WI38 (cell line): ENCODE measurements around the gene WDR5B.

Experiments used
- H3K4me3 ChIP-seq: 2 replicates; pipeline ENCODE4 v1.5.1; 2011; ENCODE audit warnings: low read depth, mild to moderate bottlenecking, control low read depth, low read length
- CTCF ChIP-seq: IDR thresholded peaks from 2 replicates; pipeline ENCODE4 v1.5.1; 2012; ENCODE audit warnings: low read depth, mild to moderate bottlenecking, control low read depth, low read length

The WDR5B gene

DNA sequence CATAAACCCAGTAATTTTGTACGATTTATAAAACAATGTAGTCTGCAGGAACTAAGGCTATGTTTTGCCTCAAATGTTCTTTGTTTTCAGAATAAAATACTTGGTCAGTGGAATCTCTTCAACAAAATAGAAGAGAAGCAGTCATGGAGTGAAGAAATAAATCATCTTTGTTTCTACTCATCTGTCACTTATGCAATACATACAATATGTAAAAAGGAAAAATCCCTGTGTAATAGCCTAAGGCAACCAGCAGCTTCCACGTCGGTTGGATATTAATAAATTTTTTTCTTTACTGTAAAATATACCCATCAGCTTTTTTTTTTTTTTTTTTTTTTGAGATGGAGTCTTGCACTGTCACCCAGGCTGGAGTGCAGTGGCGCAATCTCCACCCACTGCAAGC is 5.2 kb upstream of the WDR5B start:
- H3K4me3 ChIP-seq: no peak overlapping the region
- TF ChIP-seq CTCF: no peak

- peak overlapping the region; percentile 98 for H3K4me3 ChIP-seq
- no peak for TF ChIP-seq CTCF
These were observed 1.1 kb upstream of the WDR5B start for GRCh38 chr3:122416966-122417365.

- TF ChIP-seq CTCF: no peak
- peak overlapping the region; percentile 98 for H3K4me3 ChIP-seq
These were observed 638 bp downstream of the WDR5B start for GRCh38 chr3:122415104-122415744.

GRCh38 chr3:122414391-122414790 is 1.5 kb downstream of the WDR5B start:
- no peak overlapping the region for H3K4me3 ChIP-seq

DNA sequence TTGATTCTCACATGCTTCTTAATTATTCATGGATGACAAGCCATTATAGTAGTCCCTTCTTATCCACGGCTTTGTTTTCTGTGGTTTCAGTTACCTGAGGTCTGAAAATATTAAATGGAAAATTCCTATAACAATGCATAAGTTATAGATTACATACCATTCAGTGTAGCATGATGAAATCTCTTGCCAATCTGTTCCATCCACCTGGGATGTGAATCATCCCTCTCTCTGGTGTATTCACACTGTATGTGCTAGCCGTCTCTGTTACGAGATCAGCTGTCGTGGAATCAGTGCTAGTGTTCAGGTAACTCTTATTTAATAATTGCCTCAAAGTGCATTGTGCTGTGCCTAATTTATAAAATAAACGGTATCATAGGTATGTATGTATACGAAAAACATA is 5.2 kb downstream of the WDR5B start:
- TF ChIP-seq CTCF: no peak

More at GRCh38 chr3:122414391-122414790, 1.5 kb downstream of the WDR5B start:
- TF ChIP-seq CTCF: no peak

DNA sequence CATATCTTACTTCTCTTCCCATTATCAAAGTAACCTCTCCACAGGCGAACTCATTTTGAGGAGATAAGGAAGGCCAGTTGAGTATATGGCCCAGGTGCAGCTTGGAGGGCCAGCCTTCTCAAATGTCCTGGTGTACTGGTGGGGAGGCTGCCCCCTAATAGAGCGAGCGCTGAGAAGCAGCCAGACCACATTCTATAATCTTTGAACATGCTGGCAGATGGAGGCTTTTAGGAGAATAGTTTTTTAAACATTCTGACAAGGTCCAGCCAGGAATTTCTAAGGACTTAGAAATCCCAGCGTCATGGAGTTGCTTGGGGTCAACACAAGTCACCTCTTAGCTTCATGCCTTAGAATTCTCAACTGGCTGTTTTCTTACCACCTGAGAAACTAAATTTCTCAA is 5.8 kb downstream of the WDR5B start:
- no peak overlapping the region for H3K4me3 ChIP-seq
- no peak for TF ChIP-seq CTCF

More for the DNA sequence above, 5.2 kb downstream of the WDR5B start:
- H3K4me3 ChIP-seq: no peak overlapping the region

DNA sequence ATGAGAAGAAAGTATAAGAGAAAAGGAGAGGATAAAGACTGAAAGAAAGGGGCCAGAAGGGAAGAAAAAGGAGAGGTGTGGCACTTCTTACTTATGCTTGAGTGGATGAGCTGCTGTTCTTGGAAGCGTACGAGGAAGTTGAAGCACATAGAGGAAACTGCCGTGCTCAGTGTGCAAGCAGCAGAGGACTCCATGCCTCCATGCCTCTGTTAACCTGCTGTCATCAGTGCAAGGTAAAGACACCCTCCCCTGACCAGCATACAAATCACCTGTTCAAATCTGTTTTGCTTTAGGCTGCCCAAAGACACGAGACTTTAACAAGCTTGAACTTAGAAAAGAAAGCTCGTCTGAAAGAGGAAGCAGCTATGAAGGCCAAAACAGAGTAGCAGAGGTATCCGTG is 6.4 kb downstream of the WDR5B start:
- TF ChIP-seq CTCF: no peak
- H3K4me3 ChIP-seq: no peak overlapping the region
